WERI-Rb-1 (cell line): Measurements from ENCODE around the gene GRIK2.

ENCODE experiments used
- DNase-seq: peaks from one replicate; pipeline ENCODE4 v3.0.0-alpha.2; 2020
- H3K27ac ChIP-seq: fragments of 250-450 bp; sonication (Bioruptor Pico); 2 replicates; pipeline ENCODE4 v1.5.1; 2020; ENCODE audit warnings: mild to moderate bottlenecking, moderate library complexity
- H3K27me3 ChIP-seq: fragments of 250-450 bp; sonication (Bioruptor Pico); 2 replicates; pipeline ENCODE4 v1.5.1; 2021; ENCODE audit warnings: mild to moderate bottlenecking, low read depth, moderate library complexity; ENCODE audit not compliant: insufficient read depth, severe bottlenecking
- H3K36me3 ChIP-seq: fragments of 250-450 bp; sonication (Bioruptor Pico); 2 replicates; pipeline ENCODE4 v1.5.1; 2020; ENCODE audit warnings: mild to moderate bottlenecking, moderate library complexity
- H3K4me3 ChIP-seq: 2 replicates; pipeline ENCODE4 v1.5.1; 2011; ENCODE audit warnings: low read depth, mild to moderate bottlenecking, control low read depth, low read length
- H3K9me3 ChIP-seq: fragments of 250-450 bp; sonication (Bioruptor Pico); 2 replicates; pipeline ENCODE4 v1.5.1; 2021; ENCODE audit warnings: mild to moderate bottlenecking, moderate library complexity; ENCODE audit not compliant: severe bottlenecking
- TF ChIP-seq, protein P1 (sequence below): IDR thresholded peaks from 2 replicates; pipeline ENCODE4 v1.5.1; 2011; ENCODE audit warnings: low read depth, mild to moderate bottlenecking, control low read depth, inconsistent platforms, low read length

The GRIK2 gene

DNA sequence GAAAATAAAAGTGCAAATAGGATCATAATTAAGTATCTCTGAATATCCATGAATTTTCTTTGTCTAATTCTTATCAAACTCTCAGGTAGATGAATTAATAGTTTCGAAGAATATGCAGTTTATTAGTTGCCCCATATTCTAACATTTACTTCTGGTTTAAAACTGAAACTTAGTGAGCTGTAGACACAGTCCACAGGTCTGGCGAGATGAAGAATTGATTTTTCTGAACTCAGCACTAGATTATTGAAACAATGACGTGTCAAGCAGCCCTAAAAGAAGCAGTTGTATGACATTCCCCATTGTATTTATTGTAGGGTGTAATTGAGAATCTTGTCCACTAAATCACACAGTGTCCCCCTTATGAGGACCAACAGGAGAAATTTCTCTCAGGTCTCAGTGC lies 407.1 kb downstream of the GRIK2 start:
- H3K27me3 ChIP-seq: no peaks in the 10 kb centered on the region
- TF ChIP-seq, protein P1, sequence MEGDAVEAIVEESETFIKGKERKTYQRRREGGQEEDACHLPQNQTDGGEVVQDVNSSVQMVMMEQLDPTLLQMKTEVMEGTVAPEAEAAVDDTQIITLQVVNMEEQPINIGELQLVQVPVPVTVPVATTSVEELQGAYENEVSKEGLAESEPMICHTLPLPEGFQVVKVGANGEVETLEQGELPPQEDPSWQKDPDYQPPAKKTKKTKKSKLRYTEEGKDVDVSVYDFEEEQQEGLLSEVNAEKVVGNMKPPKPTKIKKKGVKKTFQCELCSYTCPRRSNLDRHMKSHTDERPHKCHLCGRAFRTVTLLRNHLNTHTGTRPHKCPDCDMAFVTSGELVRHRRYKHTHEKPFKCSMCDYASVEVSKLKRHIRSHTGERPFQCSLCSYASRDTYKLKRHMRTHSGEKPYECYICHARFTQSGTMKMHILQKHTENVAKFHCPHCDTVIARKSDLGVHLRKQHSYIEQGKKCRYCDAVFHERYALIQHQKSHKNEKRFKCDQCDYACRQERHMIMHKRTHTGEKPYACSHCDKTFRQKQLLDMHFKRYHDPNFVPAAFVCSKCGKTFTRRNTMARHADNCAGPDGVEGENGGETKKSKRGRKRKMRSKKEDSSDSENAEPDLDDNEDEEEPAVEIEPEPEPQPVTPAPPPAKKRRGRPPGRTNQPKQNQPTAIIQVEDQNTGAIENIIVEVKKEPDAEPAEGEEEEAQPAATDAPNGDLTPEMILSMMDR: no peak
- no peak overlapping the region for H3K27ac ChIP-seq
- H3K36me3 ChIP-seq: no peaks in the 10 kb centered on the region
- H3K4me3 ChIP-seq: no peak overlapping the region
- DNase-seq: no peak
- no peaks in the 10 kb centered on the region for H3K9me3 ChIP-seq

GRCh38 chr6:101803136-101803535 lies 409.6 kb downstream of the GRIK2 start:
- H3K36me3 ChIP-seq: no peaks in the 10 kb centered on the region
- DNase-seq: no peak
- no peaks in the 10 kb centered on the region for H3K27me3 ChIP-seq
- TF ChIP-seq, protein P1: no peak
- H3K9me3 ChIP-seq: no peaks in the 10 kb centered on the region
- no peak overlapping the region for H3K4me3 ChIP-seq
- H3K27ac ChIP-seq: no peak overlapping the region

DNA sequence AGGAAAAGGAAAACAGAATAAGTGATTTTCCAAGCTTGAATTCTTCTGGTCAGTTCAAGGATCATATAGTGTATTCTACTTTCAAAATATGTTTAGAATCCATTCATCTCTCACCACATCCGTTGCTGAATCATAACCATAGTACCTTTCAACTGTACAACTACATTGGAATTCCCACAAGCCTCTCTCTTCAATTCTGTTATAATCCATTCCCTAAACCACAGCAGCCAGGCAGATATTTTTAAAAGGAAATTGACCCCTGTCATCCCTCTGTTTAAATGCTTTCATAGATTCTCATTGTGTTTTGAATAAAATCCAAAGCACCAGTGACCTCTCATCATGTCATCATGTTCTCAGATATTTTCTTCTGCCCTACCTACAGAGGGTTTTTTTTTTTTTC lies 412.7 kb downstream of the GRIK2 start:
- Histone ChIP-seq H3K36me3 (no peaks in the 10 kb centered on the region), H3K27me3 (no peaks in the 10 kb centered on the region), H3K9me3 (no peaks in the 10 kb centered on the region), H3K27ac (no peak overlapping the region), H3K4me3 (no peak overlapping the region)
- TF ChIP-seq, protein P1: no peak
- DNase-seq: no peak

- no peak overlapping the region for H3K4me3 ChIP-seq
- H3K27me3 ChIP-seq: no peaks in the 10 kb centered on the region
- no peaks in the 10 kb centered on the region for H3K36me3 ChIP-seq
- H3K27ac ChIP-seq: no peak overlapping the region
- no peaks in the 10 kb centered on the region for H3K9me3 ChIP-seq
- no peak for DNase-seq
- TF ChIP-seq, protein P1: no peak
Observed at GRCh38 chr6:101811108-101811507, 417.6 kb downstream of the GRIK2 start.

DNA sequence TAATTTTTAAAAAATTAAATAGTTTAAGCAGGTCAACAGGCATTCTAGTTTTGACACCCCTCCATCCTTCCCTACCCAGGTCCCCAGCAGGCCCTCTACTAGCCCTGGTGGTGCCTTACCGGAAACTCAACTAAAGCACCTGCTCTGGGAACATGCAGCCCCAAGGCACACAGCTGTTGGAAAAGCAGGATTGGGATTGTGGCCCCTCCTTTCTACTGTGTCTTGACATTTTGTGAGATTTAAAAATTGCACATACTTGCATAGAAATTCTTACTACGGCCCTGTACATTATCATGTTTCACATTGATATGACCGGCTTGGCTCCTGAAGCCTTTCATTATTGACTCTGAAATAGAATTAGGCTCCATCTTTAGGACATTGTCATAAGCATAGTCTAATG lies 423.2 kb downstream of the GRIK2 start:
- H3K9me3 ChIP-seq: no peaks in the 10 kb centered on the region
- H3K36me3 ChIP-seq: no peaks in the 10 kb centered on the region
- no peaks in the 10 kb centered on the region for H3K27me3 ChIP-seq
- TF ChIP-seq, protein P1: no peak
- no peak overlapping the region for H3K4me3 ChIP-seq
- H3K27ac ChIP-seq: no peak overlapping the region
- no peak for DNase-seq

DNA sequence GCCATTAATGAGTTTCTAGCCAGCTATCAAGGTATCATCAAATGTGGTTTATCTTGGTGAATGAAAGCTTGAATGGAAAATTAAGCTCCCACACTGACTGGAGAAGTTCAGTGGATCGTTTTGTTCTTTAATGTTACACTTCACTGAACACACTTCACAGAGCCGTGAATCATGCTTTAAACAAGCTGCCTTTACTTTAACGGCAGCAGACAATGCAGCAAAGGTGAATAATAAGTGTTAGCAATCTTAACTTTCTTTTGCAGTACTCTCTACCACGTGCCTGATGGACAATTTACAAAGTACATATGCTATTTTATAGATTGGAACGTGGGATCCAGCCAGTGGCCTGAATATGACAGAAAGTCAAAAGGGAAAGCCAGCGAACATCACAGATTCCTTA lies 424.5 kb downstream of the GRIK2 start:
- Histone ChIP-seq H3K27me3 (no peaks in the 10 kb centered on the region), H3K36me3 (no peaks in the 10 kb centered on the region), H3K9me3 (no peaks in the 10 kb centered on the region), H3K4me3 (no peak overlapping the region), H3K27ac (no peak overlapping the region)
- TF ChIP-seq, protein P1: no peak
- DNase-seq: no peak
